GM18861 (cell line): ENCODE measurements around the gene PTPRN2.

ENCODE experiments used
- ATAC-seq: cut with Tn5 transposase; IDR thresholded peaks from one replicate; pipeline ENCODE4 v1.9.1; 2021; ENCODE audit not compliant: unreplicated experiment

Gene PTPRN2

DNA sequence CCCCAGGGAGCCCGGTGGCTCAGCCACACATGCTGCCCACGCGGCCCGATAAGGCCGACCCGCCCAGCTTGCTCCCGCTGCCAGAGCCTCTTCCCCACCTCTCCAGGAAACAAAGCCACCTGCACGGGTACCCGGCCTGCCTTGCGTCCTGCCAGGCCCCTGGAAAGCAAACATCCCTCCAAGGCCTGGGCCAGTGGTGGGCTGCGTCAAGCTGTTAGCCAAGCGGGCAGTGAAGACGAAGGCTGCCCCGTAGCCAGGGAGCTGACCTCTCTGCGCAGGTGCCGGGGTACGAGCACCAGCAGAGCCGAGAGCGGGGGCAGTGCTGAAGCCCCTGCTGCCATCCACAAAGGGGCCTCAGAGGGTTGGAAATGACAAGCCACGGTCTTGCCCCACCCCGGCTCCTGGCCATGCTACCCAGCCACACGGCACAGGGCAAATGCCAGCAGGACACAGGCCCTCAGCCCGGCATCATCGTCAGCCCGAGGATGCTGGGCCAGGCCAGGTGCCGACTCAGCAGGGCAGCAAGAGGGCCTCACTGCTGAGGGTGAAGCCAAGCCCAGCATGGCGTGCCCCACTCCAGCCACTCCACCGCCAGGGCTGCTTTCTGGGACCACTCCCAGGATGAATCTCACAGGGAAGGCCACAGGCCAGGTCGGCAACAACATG lies 140.0 kb downstream of the PTPRN2 start:
- ATAC-seq, result no peak

DNA sequence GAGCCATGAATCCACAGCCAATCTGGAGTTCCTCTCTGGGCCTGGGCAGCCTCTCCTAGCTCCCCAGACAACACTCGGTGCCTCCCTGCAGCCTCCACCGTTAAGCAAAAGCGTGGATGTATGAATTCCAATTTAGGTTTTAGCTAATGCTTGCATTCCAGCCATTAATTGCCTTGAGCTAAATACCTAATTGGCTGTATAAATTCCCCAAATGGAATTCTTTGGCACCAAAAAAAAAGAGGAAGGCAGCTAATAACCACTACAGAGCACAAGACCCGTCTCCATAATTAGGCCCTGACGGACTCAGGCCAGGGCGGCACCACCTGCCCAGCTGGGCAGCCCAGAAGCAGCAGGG lies 140.5 kb downstream of the PTPRN2 start:
- no peak for ATAC-seq

DNA sequence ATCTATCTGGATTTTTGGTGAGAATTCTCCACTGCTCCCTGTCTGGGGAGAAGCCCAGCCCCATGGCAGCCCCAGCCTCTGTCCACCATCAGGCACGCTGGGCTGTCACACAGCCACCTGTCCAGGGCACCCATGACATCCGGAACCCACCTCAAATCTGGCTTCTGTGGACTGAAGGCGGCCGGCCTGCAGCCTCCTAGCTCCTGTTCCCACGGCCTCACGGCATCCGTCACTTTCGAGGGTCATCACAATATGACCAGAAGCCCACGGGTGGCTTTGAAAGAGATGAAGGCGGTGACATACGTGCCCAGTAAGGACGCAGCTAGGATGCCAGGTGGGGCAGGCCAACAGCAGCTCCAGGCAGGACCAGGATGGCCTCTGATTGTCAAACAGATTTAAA lies 140.9 kb downstream of the PTPRN2 start:
- ATAC-seq, result no peak

DNA sequence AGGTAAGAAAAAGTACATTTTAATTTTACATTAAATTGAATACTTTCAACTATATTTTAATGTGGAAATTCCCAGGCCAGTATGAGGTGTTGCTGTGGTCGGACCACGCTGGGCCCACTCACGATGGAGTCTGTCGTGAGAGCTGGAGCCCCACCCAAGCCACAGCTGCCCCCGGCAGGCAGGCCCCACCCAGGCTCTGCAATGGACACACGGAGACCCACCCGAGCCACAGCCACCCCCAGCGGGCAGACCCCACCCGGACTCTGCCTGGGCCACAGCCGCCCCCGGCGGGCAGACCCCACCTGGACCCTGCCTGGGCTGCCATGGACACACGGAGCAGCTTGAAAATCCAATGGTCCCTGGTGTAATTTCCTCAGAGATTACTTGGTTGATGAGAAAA lies 141.3 kb downstream of the PTPRN2 start:
- ATAC-seq, result no peak

DNA sequence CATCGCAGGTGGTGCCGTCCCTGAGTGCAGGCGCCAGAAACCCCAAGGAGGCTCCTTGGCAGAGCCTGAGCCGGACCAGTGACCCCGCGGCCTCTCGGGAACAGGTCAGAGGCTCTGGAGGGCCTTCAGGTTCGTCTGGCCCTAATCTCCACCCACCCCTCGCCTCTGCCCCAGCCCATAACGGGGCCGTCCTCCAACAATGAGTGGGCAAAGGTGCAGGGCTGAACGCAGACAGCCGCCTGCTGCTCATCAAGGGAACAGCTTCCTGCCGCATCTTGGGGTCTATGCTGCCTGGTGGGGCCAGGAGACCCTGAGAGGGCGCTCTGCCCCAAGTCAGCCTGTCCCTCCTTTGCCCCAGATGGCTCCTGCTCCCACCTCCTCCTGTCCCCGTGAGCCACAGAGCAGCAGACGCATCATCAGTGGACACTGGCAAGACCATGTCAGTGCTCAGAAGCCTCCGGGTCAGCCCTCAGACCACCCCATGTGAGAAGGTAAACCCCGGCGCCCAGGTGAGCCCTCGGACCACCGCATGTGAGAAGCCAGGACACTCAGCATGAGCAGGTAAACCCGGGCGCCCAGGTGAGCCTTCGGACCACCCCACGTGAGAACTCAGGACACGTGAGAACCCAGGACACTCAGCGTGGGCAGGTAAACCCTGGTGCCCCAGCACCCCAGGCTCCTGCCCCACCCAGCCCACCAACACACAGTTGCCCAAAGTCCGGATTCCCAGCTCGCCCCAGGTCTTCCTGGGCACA lies 142.0 kb downstream of the PTPRN2 start:
- ATAC-seq, result no peak

DNA sequence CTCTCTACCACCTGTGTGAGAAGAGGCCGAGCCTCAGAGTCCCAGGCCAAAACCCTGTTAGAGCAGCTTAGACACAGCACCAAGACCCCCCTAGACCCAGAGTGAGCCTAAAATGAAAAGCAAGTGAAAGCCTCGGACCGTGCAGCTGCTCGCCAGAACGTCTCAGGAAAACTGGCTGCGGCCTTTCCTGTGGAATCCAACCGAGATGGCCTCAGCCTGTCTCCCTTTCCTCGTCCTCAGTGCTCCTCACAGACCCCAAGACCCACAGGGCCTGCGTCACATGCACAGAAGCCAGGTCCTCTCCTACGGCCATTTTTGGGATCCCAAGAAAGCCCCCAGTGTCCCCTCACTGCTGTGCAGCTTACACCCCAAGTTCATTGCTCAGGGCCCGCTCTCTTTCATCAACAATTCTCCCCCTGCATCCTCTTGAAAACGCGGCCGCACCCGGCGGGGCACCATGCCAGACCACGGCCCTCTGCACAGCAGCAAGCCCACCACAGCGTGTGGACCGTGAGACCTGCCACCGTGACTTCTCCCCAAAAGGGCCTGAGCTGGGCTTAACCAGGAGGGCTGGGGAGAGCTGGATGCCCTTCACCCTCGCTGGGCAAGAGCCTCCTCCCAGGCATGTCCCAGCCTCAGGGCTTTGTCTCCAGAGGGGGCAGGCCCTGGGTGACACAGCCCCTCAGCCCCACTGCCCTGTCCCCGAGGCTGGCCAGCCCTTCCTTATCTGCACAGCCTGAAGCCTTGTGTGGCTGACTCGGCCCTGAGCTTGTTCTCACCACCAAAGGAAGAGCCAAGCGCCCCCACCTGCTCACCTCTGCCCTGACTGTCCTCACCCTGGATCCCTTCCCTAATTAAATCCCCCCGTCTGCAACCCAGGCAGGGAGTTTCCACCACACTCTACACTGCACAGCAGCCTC lies 142.9 kb downstream of the PTPRN2 start:
- no peak for ATAC-seq

DNA sequence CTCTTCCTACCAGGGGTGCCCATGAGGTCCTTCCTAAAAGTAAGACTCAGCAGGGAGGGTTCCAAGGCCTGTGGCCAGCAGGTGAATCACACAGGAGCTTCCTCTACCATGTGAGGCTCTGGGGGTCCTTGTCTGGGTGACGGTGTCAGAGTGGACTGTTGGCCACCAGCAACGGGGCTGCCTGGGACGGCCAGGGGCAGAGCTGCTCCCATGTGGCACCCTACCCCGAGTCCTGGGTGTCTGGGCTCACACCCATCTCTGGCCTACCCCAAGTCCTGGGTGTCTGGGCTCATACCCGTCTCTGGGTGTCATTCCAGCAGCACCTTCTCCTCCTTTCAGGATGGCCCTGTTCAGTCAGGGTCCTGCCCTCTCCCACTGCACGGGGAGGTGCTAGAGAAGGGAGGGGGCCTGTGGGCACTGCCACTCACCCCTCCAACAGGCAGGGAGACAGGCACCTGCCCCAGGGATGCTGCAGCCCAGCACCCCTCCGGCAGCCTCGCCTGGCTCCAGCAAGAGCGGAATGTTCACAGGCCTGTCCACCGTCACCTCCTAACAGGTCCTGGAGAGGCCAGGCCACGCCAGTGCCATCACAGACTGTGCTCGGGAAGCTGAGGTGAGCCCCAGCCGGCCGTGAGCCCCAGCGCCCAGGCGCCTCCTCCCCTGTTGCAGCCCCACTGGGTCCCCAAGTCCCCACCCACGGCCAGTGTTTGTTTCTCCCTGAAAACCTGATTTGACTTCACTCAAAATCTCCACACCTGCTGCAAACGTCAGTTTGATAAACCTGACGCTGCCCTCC lies 143.7 kb downstream of the PTPRN2 start:
- ATAC-seq, result no peak

DNA sequence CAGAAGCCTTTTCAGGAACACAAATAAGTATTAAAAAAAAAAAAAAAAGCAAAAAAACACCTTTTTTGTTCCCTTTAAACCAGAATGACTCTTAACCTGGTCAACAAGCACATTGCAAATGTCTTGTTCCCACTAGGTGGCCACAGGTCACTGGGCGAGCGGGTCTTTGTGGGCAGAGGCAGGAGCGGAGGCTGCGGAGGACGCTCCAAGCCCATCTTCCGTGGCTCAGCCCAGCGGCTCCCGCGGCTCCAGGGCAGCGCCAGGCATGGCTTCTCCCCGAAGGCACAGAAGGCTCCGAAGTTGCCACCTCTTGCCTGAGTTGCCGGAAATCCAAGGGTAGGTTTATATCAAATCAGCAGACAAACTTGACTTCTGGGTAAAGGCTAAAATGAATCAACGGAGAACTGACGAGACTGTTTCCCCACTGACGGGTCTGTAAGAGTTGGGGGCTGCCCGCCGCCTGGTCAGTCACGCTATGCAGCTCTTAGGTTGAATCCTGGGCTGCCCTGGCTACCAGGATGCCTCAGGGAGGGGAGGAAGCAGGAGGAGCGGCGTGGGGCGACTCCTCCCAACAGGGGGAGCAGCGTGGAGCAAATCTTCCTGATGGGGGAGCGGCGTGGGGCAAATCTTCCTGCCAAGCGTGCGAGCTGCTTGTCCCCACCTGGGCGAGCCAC lies 144.5 kb downstream of the PTPRN2 start:
- ATAC-seq, result no peak

DNA sequence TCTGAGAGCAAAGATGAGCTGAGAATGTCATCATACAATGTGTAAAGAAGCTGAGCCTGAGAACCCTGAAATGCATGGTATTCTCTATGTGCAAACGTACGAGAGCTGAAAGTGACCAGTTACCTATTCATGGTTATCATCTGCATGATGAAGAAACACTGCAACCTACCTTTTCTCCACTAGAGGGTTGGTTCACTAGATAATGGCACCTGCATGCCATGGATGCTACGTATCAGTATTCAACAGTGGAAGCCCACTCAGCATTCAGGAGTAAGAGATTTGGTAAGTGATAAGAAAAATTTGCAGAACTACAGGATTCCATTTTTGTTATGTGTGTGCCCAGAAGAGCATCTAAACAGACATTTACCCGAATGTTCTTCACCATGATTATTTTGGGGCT lies 145.4 kb downstream of the PTPRN2 start:
- no peak for ATAC-seq

DNA sequence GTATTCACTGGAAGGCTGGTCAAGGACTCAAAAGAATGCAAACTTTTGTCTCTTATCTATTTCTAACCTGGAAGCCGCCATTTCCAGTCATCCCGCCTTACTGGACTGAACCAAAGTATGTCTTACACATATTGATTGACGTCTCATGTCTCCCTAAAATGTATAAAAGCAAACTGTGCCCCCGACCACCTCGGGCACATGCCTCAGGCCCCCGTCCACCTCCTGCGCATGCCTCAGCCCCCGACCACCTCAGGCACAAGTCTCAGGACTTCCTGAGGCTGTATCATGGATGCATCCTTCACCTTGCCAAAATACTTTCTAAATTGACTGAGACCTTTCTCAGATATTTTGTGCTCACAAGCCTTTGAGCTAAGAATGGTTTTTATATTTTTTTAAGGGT lies 148.6 kb downstream of the PTPRN2 start:
- no peak for ATAC-seq

DNA sequence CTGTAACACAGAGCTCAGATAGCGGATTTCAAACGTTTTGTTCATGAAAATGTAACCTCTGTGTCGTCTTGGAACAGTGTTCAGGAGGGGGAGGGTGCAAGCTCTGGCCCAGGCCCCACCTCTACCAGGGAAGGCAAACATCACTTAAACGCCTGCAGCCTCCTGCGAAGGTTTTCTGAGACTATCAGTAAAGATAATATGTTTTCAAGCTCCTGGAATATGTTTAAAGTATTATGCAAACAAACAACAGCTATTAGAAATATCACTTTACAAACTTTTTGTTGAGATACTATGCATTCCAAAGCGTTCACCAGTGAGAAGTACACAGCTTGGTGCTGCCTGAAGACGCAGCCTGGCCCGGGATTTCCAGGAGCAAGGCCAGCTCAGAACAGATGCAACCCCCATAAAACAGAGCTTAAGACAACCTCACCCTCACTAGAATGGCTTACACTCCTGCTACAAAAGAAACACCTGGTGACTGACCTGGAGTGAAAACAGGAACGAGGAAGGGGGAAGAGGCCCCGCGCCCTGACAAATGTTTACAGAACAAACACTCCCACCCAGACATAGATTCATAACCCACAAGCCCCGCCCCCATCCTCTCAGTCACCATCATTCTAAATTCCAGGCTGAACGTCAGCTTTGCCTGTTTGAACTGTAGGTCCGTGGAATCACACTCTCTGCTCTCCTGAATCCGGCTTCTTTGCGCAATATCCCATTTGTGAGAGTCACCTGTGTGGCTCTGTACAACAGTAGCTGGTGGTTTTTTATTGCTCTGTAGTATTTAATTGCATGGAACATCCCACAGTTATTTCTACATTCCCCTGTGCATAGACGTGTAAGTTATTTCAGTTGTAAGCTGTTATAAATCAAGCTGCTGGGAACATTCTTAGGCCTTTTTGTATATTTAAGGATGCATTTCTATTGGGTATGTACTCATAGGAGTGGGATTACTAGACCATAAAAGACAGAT lies 155.0 kb downstream of the PTPRN2 start:
- ATAC-seq, result no peak

DNA sequence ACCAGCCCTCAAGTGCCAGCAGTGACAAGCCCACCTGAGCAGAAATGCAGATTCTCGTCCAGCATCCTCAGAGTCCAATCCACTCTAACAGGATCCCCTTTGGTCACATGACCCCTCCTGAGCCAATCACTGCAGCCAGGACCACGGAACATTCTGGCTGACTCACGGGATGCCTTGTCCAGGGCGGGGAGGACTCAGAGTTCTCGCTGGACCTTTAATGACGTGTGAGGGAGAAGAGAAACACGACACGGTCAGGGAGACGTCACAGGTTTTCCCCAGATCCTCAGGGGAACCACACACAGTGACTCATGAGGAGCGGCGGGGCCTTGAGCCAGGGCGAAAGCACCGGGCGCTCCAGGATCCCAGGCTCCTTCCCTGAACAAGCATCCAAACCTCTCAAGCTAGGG lies 155.7 kb downstream of the PTPRN2 start:
- ATAC-seq, result no peak

DNA sequence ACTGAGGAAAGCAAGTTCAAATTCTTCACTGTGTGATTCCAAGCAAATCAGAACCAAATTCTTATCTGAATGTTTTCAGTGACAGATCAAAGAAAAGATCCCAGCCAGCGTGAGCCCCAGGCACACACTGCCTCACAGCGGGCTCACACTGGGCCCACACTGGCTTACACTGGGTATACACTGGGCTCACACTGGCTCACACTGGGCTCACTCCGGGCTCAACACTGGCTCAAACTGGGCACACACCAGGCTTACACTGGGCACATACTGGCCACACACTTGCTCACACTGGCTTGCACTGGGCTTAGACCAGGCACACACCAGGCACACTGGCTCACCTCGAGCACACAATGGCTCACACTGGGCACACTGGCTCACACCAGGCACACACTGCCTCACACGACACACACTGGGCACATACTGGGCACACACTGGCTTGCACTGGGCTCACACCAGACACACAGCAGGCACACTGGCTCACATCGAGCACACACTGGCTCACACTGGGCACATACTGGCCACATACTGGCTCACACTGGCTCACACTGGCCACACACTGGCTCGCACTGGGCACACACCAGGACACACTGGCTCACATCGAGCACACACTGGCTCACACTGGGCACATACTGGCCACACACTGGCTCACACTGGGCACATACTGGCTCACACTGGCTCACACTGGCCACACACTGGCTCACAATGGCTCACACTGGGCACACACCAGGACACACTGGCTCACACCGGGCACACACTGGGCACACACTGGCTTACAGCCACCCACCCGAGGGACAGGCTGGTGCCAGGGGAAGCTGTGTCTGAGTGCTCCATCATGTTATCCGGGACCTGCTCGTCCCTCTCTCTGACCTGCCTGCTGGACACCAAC lies 156.3 kb downstream of the PTPRN2 start:
- ATAC-seq, result no peak

DNA sequence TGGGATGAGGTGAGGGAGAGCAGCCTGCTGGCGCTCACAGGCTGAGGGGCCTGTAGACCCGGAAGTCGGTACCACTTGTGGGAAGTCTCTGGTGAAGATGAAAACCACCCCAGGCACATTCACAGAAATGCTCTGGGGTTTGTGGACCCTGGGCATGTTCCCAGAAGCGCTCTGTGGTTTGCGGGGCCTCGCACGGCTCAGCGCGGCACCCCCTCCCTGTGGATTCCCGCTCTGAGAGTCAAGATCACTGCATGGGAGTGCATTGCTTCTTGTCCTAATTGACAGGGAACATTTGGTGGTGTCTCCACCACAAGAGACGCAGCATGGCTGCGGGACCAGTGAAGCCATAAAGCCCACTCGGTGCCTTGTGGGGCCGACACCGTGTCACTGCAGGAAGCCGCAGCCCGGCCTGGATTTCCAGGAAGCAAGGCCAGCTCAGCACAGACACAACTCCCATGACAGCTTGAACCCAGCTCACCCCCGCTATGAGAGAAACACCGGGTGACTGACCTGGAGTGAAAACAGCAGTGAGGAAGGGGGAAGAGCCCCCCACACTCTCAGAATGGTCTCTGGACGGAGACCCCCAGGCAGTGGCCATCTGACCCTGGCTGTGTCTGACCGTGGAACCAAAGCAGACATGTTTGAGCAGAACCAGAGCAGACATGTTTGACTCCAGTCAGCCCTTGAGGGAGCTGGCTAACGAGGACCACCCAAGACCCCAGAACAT lies 157.2 kb downstream of the PTPRN2 start:
- no peak for ATAC-seq

DNA sequence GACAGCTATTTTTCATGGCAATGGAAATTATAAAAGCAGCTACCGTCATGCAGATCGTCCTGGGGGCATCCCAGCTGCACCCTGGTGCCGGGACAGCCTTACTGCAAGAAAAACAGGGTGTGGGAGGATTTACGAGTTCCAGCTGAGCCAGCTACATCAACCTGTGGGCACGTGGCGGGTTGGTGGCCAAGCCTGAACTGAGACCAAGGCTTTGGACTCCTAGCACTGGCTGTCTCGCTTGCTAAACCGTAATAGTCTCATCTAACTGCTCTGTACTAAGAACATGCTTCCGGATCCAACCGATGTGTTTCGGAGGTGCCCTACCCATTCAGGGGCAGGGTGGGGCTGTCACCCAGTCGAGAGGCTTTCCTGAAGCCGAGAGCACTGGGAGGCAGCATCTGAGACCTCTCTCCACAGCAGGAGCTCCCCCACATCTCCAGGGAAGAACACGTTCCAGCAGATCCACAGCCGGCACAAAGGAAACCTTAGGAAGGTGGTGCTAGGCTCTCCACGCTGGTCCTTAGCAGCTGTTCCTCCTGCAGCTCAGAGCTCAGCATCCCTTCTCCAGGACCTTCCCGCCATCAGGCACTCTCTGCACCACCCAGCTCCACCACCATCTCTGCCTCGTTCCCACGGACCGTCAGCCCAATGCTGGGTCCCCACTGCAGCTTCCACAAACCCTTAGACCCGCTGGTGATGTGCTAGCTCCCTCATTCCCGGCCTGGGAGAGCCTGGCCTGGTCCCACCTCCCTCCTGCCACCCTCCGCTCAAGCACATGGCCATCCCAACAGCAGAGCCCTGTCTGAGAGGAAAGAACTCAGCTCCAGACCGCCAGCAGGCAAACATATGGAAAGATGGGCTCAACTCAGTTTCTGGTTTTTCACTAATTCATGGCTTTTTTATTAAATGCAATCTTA lies 158.5 kb downstream of the PTPRN2 start:
- ATAC-seq, result no peak

DNA sequence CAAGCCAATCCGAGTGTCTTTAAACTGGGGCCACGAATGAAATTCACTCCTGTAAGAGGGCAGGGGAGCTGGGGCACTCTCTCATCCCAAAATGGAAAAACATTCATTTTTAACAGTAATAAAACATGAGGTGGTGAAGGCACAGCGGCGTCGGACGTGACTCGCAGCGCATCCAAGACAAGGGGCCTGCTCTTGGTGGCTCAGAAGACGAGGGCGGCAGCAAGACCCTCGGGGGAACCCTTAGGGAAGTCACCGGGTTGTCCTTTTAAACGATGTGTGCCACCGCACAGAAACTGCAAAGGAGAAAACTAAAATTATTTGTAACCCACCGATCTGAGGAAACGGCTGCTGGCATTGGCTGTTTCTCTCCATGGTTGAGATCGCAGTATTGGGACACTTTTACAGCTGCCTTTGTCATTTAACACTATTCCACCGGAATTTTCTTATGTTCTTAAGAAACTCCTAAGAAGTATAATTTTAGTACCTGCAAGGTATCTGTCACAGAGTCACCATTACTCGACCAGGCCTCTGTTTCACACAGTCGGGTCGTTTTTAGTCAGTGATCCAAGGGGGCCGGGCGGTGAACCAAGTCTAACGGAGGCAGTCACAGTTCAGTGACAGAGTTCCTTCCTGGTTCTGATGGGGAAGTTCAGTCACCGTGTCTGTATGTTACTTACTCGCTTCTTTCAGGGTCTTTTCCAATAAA lies 159.3 kb downstream of the PTPRN2 start:
- ATAC-seq, result no peak
